HS-5 (cell line): ENCODE data around the gene C5AR2.
"Not testable (repeated sequence)": the region's sequence is repeated elsewhere in the genome, so short reads cannot be mapped to it uniquely, and the experiment has no call there.

Experiments
- DNase-seq: peaks from one replicate; pipeline ENCODE4 v3.0.0-alpha.2; 2012; ENCODE audit warnings: low read depth

The C5AR2 gene

GRCh38 chr19:47363758-47364531 is 32.0 kb downstream of the C5AR2 start:
- DNase-seq, result no peak

GRCh38 chr19:47365455-47365854 is 33.5 kb downstream of the C5AR2 start:
- not testable (repeated sequence) for DNase-seq

- DNase-seq, result peak; percentile 36
These were observed 38.2 kb downstream of the C5AR2 start for GRCh38 chr19:47370045-47370611.

- no peak for DNase-seq
These were observed 39.3 kb downstream of the C5AR2 start for GRCh38 chr19:47371261-47371660.

- DNase-seq, result no peak
These were observed 40.6 kb downstream of the C5AR2 start for GRCh38 chr19:47372603-47373002.

- DNase-seq, result no peak
These were observed 41.6 kb downstream of the C5AR2 start for GRCh38 chr19:47373246-47374240.

GRCh38 chr19:47374876-47375693 is 43.1 kb downstream of the C5AR2 start:
- no peak for DNase-seq

GRCh38 chr19:47375694-47376588 is 44.0 kb downstream of the C5AR2 start:
- DNase-seq, result no peak

- no peak for DNase-seq
These were observed 44.7 kb downstream of the C5AR2 start for GRCh38 chr19:47376589-47377144.

- no peak for DNase-seq
These were observed 45.3 kb downstream of the C5AR2 start for GRCh38 chr19:47377208-47377701.

- no peak for DNase-seq
These were observed 45.8 kb downstream of the C5AR2 start for GRCh38 chr19:47377801-47378200.

GRCh38 chr19:47378246-47378645 is 46.3 kb downstream of the C5AR2 start:
- no peak for DNase-seq

GRCh38 chr19:47379381-47379938 is 47.5 kb downstream of the C5AR2 start:
- no peak for DNase-seq

GRCh38 chr19:47380559-47380958 is 48.6 kb downstream of the C5AR2 start:
- DNase-seq, result no peak

- no peak for DNase-seq
These were observed 49.1 kb downstream of the C5AR2 start for GRCh38 chr19:47381121-47381520.

- no peak for DNase-seq
These were observed 49.8 kb downstream of the C5AR2 start for GRCh38 chr19:47381653-47382279.

- DNase-seq, result not testable (repeated sequence)
These were observed 51.9 kb downstream of the C5AR2 start for GRCh38 chr19:47383890-47384289.

- DNase-seq, result not testable (repeated sequence)
These were observed 52.6 kb downstream of the C5AR2 start for GRCh38 chr19:47384533-47384932.

- DNase-seq, result not testable (repeated sequence)
These were observed 54.6 kb downstream of the C5AR2 start for GRCh38 chr19:47386582-47386981.
